HG03442 (cell line): ENCODE results near the gene ERN1.
"Not testable (repeated sequence)": the region's sequence is repeated elsewhere in the genome, so short reads cannot be mapped to it uniquely, and the experiment has no call there.

Experiments used
- ATAC-seq: cut with Tn5 transposase; IDR thresholded peaks from one replicate; pipeline ENCODE4 v1.9.1; 2021; ENCODE audit warnings: mild to moderate bottlenecking, moderate library complexity; ENCODE audit not compliant: unreplicated experiment

The ERN1 gene

GRCh38 chr17:64129765-64130558, at the start of gene ERN1:
Gene ERN1, minus strand, starts transcription at chr17:64130144. Its CDS starts 115 bp downstream, at chr17:64130029.
- peak; percentile 70 for ATAC-seq

GRCh38 chr17:64179024-64179423, 49.1 kb upstream of the ERN1 start:
- not testable (repeated sequence) for ATAC-seq

- ATAC-seq = no peak
These were observed 48.3 kb upstream of the ERN1 start for GRCh38 chr17:64178011-64178825.

- ATAC-seq = no peak
These were observed 47.5 kb upstream of the ERN1 start for GRCh38 chr17:64177311-64178010.

GRCh38 chr17:64176556-64176955, 46.6 kb upstream of the ERN1 start:
- no peak for ATAC-seq

GRCh38 chr17:64174686-64175456, 44.9 kb upstream of the ERN1 start:
- no peak for ATAC-seq

GRCh38 chr17:64173646-64174045, 43.7 kb upstream of the ERN1 start:
- no peak for ATAC-seq

GRCh38 chr17:64172510-64172909, 42.6 kb upstream of the ERN1 start:
- ATAC-seq = no peak

GRCh38 chr17:64171041-64171440, 41.1 kb upstream of the ERN1 start:
- ATAC-seq = no peak

- ATAC-seq = no peak
These were observed 40.3 kb upstream of the ERN1 start for GRCh38 chr17:64170286-64170685.

- ATAC-seq = not testable (repeated sequence)
These were observed 37.7 kb upstream of the ERN1 start for GRCh38 chr17:64167666-64168065.

- ATAC-seq = no peak
These were observed 36.9 kb upstream of the ERN1 start for GRCh38 chr17:64166876-64167275.

GRCh38 chr17:64165347-64165746, 35.4 kb upstream of the ERN1 start:
- ATAC-seq = no peak

- ATAC-seq = no peak
These were observed 34.8 kb upstream of the ERN1 start for GRCh38 chr17:64164596-64165285.

- no peak for ATAC-seq
These were observed 33.5 kb upstream of the ERN1 start for GRCh38 chr17:64163468-64163867.

GRCh38 chr17:64162554-64162953, 32.6 kb upstream of the ERN1 start:
- ATAC-seq = no peak

GRCh38 chr17:64161380-64162176, 31.6 kb upstream of the ERN1 start:
- ATAC-seq = no peak

- no peak for ATAC-seq
These were observed 30.4 kb upstream of the ERN1 start for GRCh38 chr17:64160378-64160777.
